Endodermal cell (in vitro differentiated cells): ENCODE measurements around the gene DGKQ. TPM values are rescaled to one million over a fixed set of nuclear protein-coding genes. Genes with fewer than 3 reads are reported as not detected.

Experiments
- DNase-seq: peaks from one replicate; pipeline ENCODE4 v3.0.0-alpha.2; 2017
- H3K27ac ChIP-seq: 2 replicates; pipeline ENCODE4 v1.5.1; 2013; ENCODE audit warnings: mild to moderate bottlenecking, low read depth, low read length, moderate library complexity
- H3K27me3 ChIP-seq: 2 replicates; pipeline ENCODE4 v1.6.1; 2013; ENCODE audit warnings: mild to moderate bottlenecking, low read length, moderate library complexity; ENCODE audit not compliant: insufficient read depth, control insufficient read depth, poor library complexity, severe bottlenecking
- H3K36me3 ChIP-seq: 2 replicates; pipeline ENCODE4 v1.7.0; 2013; ENCODE audit warnings: mild to moderate bottlenecking, low read length, moderate library complexity; ENCODE audit not compliant: control insufficient read depth, insufficient read depth
- H3K4me1 ChIP-seq: one replicate; pipeline ENCODE4 v1.7.0; 2013; ENCODE audit warnings: low read length; ENCODE audit not compliant: control insufficient read depth, insufficient read depth
- H3K4me3 ChIP-seq: 2 replicates; pipeline ENCODE4 v1.5.1; 2013; ENCODE audit warnings: mild to moderate bottlenecking, low read length, moderate library complexity
- H3K9ac ChIP-seq: 2 replicates; pipeline ENCODE4 v1.6.1; 2013; ENCODE audit warnings: mild to moderate bottlenecking, low read length, moderate library complexity; ENCODE audit not compliant: poor library complexity, severe bottlenecking; ENCODE audit errors: extremely low read depth
- H3K9me3 ChIP-seq: 2 replicates; pipeline ENCODE4 v1.6.1; 2013; ENCODE audit warnings: mild to moderate bottlenecking, low read length, moderate library complexity; ENCODE audit not compliant: control insufficient read depth
- H3K27ac Mint-ChIP-seq: 2 replicates; pipeline ENCODE4 v1.8.0; 2020; ENCODE audit warnings: mixed read lengths
- H3K27me3 Mint-ChIP-seq: 2 replicates; pipeline ENCODE4 v1.8.0; 2021; ENCODE audit warnings: mild to moderate bottlenecking, mixed read lengths; ENCODE audit not compliant: insufficient read depth
- H3K36me3 Mint-ChIP-seq: 2 replicates; pipeline ENCODE4 v1.8.0; 2020; ENCODE audit warnings: low read depth, mixed read lengths
- H3K4me1 Mint-ChIP-seq: 2 replicates; pipeline ENCODE4 v1.8.0; 2020; ENCODE audit warnings: mixed read lengths
- H3K4me3 Mint-ChIP-seq: 2 replicates; pipeline ENCODE4 v1.8.0; 2020; ENCODE audit warnings: mild to moderate bottlenecking, moderate library complexity, mixed read lengths
- H3K9me3 Mint-ChIP-seq: 2 replicates; pipeline ENCODE4 v1.8.0; 2020; ENCODE audit warnings: mild to moderate bottlenecking, mixed read lengths
- WGBS, 2 experiments: methylation state at CpG; one replicate each; pipeline versions ENCODE4 v1.1.5 to v1.1.7; 2013; ENCODE audit warnings: missing lambda C conversion rate in 2 of 2, mixed read lengths in 1 of 2; ENCODE audit not compliant: insufficient coverage in 1 of 2, insufficient read length in 1 of 2; 5-methylcytosine and 5-hydroxymethylcytosine counted together
- total RNA-seq, 2 donors: library from RNA; stranded (reverse); fragmentation: NEBNext Ultra II Directional in 1 of 2; extraction: Animal tissue kit (Norgen Biotek cat#: 25700) in 1 of 2; gene quantifications; 2 replicates in 1 of 2; 3 replicates in 1 of 2; pipeline ENCODE4 v1.2.1, GENCODE V29; 2021
- TF ChIP-seq, protein P1 (sequence below): fragments of 200-600 bp; sonication (generic); conservative IDR thresholded peaks from 2 replicates; pipeline ENCODE4 v1.5.0; 2021; ENCODE audit warnings: antibody characterized with exemption, mild to moderate bottlenecking

The DGKQ gene
- total RNA-seq, 2 donors from 2014 or later: 26.3 to 31.1 TPM

DNA sequence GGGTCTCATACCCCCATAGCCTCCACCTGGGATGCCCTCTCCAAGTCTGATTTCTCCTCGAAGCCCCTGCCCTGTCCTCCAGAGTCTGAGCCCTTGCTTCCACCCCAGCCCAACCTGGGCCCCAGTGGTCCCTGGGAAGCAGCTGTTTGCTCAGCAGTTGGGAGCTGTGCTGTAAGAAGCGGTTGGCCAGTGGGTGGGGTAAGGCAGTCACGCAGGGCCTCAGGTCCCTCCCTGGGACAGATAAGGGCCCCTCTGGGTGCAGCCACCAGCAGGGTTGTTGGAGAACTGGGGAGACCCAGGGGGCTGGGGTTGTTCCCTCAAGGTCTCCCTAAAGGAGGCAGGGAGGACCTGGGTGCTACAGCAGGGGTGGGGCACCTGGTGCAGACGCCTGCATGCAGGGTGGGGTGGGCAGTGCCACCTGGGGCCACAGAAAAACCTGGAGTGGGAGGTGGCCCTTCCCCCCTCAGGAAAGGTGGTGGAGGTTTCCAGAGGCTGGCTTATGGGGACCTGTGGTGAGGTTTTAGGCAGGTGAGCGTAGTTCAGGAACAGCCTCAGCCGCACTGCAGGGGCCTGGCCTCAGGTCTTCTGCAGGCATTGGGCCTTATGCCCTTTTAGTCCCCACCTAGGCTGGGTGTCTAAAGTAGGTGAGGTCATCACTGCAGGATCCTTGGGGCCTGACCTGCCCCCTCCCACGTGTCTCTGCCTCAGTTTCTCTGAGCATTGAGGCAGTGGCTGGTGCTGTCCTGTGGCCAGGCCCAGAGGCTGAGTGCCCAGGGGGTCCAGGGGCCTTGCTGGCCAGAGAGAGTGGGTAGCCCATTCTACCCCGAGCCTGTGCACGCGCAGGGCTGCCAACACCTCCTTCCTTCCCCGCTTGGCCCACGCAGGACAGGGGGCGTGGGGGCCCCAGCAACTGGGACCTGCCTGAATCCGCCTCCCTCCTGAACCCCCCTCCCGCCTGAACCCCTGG lies 22.9 kb upstream of the DGKQ start:
- peaks cover 4% of the 10 kb centered on the region for H3K4me1 Mint-ChIP-seq
- WGBS, 2 experiments: 72 to 82% methylated on average over 4 to 15 of the region's 15 CpGs
- H3K4me3 Mint-ChIP-seq: peak overlapping the region; percentile 30
- no peak for DNase-seq
- H3K36me3 ChIP-seq: no peaks in the 10 kb centered on the region
- TF ChIP-seq, protein P1, sequence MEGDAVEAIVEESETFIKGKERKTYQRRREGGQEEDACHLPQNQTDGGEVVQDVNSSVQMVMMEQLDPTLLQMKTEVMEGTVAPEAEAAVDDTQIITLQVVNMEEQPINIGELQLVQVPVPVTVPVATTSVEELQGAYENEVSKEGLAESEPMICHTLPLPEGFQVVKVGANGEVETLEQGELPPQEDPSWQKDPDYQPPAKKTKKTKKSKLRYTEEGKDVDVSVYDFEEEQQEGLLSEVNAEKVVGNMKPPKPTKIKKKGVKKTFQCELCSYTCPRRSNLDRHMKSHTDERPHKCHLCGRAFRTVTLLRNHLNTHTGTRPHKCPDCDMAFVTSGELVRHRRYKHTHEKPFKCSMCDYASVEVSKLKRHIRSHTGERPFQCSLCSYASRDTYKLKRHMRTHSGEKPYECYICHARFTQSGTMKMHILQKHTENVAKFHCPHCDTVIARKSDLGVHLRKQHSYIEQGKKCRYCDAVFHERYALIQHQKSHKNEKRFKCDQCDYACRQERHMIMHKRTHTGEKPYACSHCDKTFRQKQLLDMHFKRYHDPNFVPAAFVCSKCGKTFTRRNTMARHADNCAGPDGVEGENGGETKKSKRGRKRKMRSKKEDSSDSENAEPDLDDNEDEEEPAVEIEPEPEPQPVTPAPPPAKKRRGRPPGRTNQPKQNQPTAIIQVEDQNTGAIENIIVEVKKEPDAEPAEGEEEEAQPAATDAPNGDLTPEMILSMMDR: no peak
- H3K9me3 ChIP-seq: no peaks in the 10 kb centered on the region
- no peaks in the 10 kb centered on the region for H3K36me3 Mint-ChIP-seq
- peaks cover 50% of the 10 kb centered on the region for H3K27me3 Mint-ChIP-seq
- H3K4me1 ChIP-seq: no peaks in the 10 kb centered on the region
- no peaks in the 10 kb centered on the region for H3K9me3 Mint-ChIP-seq
- no peak overlapping the region for H3K9ac ChIP-seq
- H3K4me3 ChIP-seq: no peak overlapping the region
- H3K27ac Mint-ChIP-seq: no peak overlapping the region
- no peak overlapping the region for H3K27ac ChIP-seq
- peaks cover 61% of the 10 kb centered on the region for H3K27me3 ChIP-seq

DNA sequence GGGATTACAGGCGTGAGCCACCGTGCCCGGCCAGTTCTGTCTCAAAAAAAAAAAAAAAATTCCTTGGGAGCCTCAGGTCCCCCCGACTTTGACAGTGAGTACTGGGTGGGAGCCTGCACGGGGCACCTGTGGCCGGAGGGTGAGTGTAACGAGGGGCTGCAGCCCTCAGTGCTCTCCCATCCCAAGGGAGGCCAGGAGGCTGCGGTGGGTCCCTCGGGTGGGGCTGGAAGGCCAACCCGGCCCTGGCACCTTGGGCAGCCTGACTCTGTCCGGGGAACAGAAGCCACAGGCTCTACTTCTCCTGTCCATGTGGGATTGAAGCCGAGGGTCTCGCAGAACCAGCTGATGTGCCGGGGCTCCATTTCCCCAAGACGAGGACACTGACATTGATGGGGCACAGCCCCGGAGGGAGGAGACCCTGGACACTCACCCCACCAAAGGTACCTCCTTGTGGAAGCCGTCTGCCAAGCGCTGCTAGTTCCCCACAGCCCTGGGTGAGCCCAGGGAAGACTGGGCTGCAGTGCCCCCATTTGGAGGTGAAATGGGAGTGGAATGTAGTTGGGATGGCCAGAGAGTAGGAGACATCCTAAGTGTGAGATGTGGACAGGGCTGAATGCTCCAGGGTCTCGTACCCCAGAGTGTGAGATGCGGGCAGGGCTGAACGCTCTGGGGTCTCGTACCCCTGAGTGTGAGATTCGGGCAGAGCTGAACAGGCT lies 22.1 kb upstream of the DGKQ start:
- H3K4me3 Mint-ChIP-seq: no peak overlapping the region
- peaks cover 52% of the 10 kb centered on the region for H3K27me3 ChIP-seq

More for the DNA sequence above, 22.1 kb upstream of the DGKQ start:
- H3K9me3 ChIP-seq: no peaks in the 10 kb centered on the region
- no peak for DNase-seq
- TF ChIP-seq, protein P1: peak; percentile 31
- H3K36me3 Mint-ChIP-seq: no peaks in the 10 kb centered on the region
- H3K9ac ChIP-seq: no peak overlapping the region
- no peak overlapping the region for H3K4me3 ChIP-seq
- no peaks in the 10 kb centered on the region for H3K9me3 Mint-ChIP-seq
- no peaks in the 10 kb centered on the region for H3K36me3 ChIP-seq
- H3K4me1 ChIP-seq: no peaks in the 10 kb centered on the region
- H3K4me1 Mint-ChIP-seq: peaks cover 4% of the 10 kb centered on the region
- H3K27ac ChIP-seq: no peak overlapping the region
- 90 to 95% methylated on average over 11 to 23 of the region's 23 CpGs for WGBS, 2 experiments
- peaks cover 42% of the 10 kb centered on the region for H3K27me3 Mint-ChIP-seq
- no peak overlapping the region for H3K27ac Mint-ChIP-seq
